Adrenal gland (tissue), 12 donors: Measurements from ENCODE around the gene PHC1. TPM values are rescaled to one million over a fixed set of nuclear protein-coding genes. Genes with fewer than 3 reads are reported as not detected.
A peak's percentile ranks its signal among the peaks of the same experiment; 100 is the strongest.
"Not testable (repeated sequence)": the region's sequence is repeated elsewhere in the genome, so short reads cannot be mapped to it uniquely, and the experiment has no call there.

Source experiments
- DNase-seq, 7 donors: peaks; one replicate each; pipeline ENCODE4 v3.0.0-alpha.2; 2019 to 2020
- H3K27ac ChIP-seq, 5 donors: fragments of 200-600 bp; sonication (generic) in 4 of 5; 1 replicate in 3 of 5; 2 replicates in 2 of 5; pipeline versions ENCODE4 v1.5.1 to v1.8.0; 2016 to 2020; ENCODE audit warnings: mild to moderate bottlenecking in 1 of 5
- H3K27me3 ChIP-seq: fragments of 200-600 bp; 2 replicates; pipeline ENCODE4 v1.8.0; 2021
- H3K36me3 ChIP-seq, 2 donors: fragments of 200-600 bp; replicated peaks in 1 of 2; 1 replicate in 1 of 2; 2 replicates in 1 of 2; pipeline versions ENCODE4 v1.5.1 to v1.8.0; 2018 to 2022
- H3K4me1 ChIP-seq, 2 donors: fragments of 200-600 bp; replicated peaks in 1 of 2; 1 replicate in 1 of 2; 2 replicates in 1 of 2; pipeline versions ENCODE4 v1.5.1 to v1.8.0; 2018 to 2021
- H3K4me3 ChIP-seq, 4 donors: fragments of 200-600 bp; sonication (generic) in 3 of 4; one replicate each; pipeline ENCODE4 v1.5.1; 2016 to 2018
- H3K9me3 ChIP-seq, 3 donors: fragments of 200-600 bp; sonication (generic) in 1 of 3; replicated peaks in 1 of 3; 1 replicate in 2 of 3; 2 replicates in 1 of 3; pipeline versions ENCODE4 v1.5.1 to v1.8.0; 2016 to 2021
- POLR2A ChIP-seq, 2 donors: fragments of 450-650 bp; IDR thresholded peaks; one replicate each; pipeline ENCODE4 v1.6.1; 2017; ENCODE audit warnings: antibody characterized with exemption in 2 of 2, mild to moderate bottlenecking in 2 of 2, moderate library complexity in 1 of 2
- WGBS, 4 donors: extraction: QIAGEN DNeasy Blood & Tissue Kit in 2 of 4; methylation state at CpG; one replicate each; pipeline versions ENCODE4 v1.1.5 to v1.1.7; 2013 to 2017; 5-methylcytosine and 5-hydroxymethylcytosine counted together
- intact Hi-C, 2 donors: fragments of 100-400 bp; cut with DNase I; formaldehyde crosslinking; loops; one replicate each; pipeline versions ENCODE4 v1.14.1 to v1.15.0; 2022 to 2023
- polyA plus RNA-seq, 3 donors: library from polyadenylated mRNA; stranded (reverse); fragments of 200-250 nt in 2 of 3; fragments of 350-450 nt in 1 of 3; fragmentation: Illumina TruSeq in 1 of 3; extraction: RNeasy Lipid Tissue Mini Kit (QIAGEN cat#74804) in 1 of 3; gene quantifications; one replicate each; pipeline ENCODE4 v1.2.3, GENCODE V29; 2013 to 2014
- total RNA-seq, 9 donors: library from RNA; depleted of rRNA in 4 of 9; stranded (reverse); fragments of >200 nt in 4 of 9; fragments of 120-200 nt in 1 of 9; fragmentation: NEBNext Ultra II Directional in 1 of 9; extraction: Animal tissue kit (Norgen Biotek cat#: 25700) in 1 of 9; gene quantifications; one replicate each; pipeline versions ENCODE4 v1.1.0 to v1.2.4, GENCODE V29; 2013 to 2023
- TF ChIP-seq, protein P1 (sequence below), 6 experiments: fragments of 450-650 bp in 4 of 6; fragments of 200-600 bp in 2 of 6; sonication (generic) in 1 of 6; IDR thresholded peaks; 1 replicate in 5 of 6; 2 replicates in 1 of 6; pipeline versions ENCODE4 v1.5.1 to v1.8.0; 2016 to 2021; ENCODE audit warnings: antibody characterized with exemption in 6 of 6, mild to moderate bottlenecking in 2 of 6, moderate library complexity in 1 of 6
- donor health status: healthy with polysubstance abuse.
- donor health status: Bipolar disorder and iron deficiency.
- donor health status: DM: yes; HTN: yes; CAD: no.
- donor health status: DM: no; HTN: no; CAD: no.
- donor health status: DM: no; HTN: no; CAD: no.
- donor health status: DM: yes; HTN: yes; CAD: no.

Gene PHC1
- total and polyA plus RNA-seq, 12 donors: 10.9 to 68.3 (median 26.5) TPM

DNA sequence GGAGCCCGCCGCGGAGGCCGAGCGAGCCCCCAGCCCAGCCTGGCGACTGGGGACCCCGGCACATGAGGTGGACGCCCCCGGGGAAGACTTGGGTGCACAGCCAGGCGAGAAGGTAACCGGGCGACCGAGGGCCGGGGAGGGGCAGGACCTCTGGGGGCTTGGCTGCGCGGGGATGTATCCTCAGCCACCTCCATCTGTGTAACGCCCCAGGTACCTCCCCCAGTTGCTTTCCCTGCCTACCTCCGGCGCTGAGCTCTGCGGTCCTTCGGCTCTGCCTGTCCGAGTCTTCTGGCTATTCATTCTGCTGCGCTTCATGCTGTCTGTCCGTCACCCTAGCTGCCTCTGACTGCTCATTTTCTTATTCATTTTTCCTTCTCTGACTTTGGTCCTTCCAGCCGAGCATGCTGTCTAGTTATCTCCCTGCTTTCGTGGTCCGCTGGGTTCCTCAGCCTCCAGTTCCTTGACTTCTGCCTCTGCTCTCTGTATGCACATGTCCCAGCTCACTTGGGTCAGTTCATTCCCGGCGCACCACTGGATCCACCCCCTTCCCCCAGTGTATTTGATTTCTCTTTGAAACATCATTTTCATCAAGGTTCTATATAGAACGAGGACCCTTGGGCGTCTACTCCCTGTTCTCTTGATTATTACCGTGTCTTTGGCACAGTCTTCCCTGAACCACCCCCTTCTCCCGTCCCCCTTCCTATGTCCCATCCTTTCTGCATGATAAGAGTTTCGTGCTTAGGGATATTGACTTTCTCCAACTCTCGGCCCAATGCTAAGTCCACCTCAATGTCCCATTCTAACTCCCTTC lies 612 bp downstream of the PHC1 start:
- Histone ChIP-seq H3K27ac (peak overlapping the region in 2 of 5 donors; percentile 85 to 88), H3K4me3 (peak overlapping the region in 2 of 4 donors; percentile 74 to 88), H3K9me3 (no peaks in the 10 kb centered on the region), H3K36me3 (no peaks in the 10 kb centered on the region), H3K27me3 (no peaks in the 10 kb centered on the region), H3K4me1 (peaks cover 5 to 23% of the 10 kb centered on the region in 2 donors)
- DNase-seq: peak; percentile 52 to 78 (median 58)
- WGBS, 4 donors: 1 to 3% (median 2%) methylated on average over 15 to 28 of the region's 35 CpGs
- intact Hi-C loops: no loop called here
- TF ChIP-seq, protein P1, sequence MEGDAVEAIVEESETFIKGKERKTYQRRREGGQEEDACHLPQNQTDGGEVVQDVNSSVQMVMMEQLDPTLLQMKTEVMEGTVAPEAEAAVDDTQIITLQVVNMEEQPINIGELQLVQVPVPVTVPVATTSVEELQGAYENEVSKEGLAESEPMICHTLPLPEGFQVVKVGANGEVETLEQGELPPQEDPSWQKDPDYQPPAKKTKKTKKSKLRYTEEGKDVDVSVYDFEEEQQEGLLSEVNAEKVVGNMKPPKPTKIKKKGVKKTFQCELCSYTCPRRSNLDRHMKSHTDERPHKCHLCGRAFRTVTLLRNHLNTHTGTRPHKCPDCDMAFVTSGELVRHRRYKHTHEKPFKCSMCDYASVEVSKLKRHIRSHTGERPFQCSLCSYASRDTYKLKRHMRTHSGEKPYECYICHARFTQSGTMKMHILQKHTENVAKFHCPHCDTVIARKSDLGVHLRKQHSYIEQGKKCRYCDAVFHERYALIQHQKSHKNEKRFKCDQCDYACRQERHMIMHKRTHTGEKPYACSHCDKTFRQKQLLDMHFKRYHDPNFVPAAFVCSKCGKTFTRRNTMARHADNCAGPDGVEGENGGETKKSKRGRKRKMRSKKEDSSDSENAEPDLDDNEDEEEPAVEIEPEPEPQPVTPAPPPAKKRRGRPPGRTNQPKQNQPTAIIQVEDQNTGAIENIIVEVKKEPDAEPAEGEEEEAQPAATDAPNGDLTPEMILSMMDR (IDR thresholded peaks at IDR 0.05): no peak
- TF ChIP-seq POLR2A (IDR thresholded peaks at IDR 0.05): no peak

DNA sequence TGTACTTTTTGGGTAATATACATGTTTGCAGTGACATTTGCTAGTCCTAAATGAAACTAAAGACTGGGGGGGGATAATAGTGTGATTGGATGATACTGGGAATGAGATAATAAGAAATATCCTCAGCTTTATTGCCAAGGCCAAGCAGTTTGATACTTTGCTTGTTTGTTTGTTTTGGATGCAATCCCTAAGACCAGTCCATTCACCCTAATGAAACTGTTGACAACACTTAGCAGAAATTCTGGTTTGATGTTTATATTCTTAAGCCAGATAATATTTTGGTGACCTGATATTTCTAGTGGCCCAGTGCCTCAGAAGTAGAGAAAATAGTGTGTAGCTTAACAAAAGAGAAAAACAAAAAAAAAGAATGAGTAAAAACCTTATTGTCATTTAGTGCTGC lies 1.8 kb downstream of the PHC1 start:
- H3K4me3 ChIP-seq: no peak overlapping the region
- no peaks in the 10 kb centered on the region for H3K27me3 ChIP-seq
- H3K9me3 ChIP-seq: no peaks in the 10 kb centered on the region
- intact Hi-C loops: no loop called here
- no peak overlapping the region for H3K27ac ChIP-seq
- H3K36me3 ChIP-seq: peaks cover 0 to 4% of the 10 kb centered on the region in 2 donors
- no peak for DNase-seq
- H3K4me1 ChIP-seq: peaks cover 5 to 23% of the 10 kb centered on the region in 2 donors
- no peak for TF ChIP-seq POLR2A (IDR thresholded peaks at IDR 0.05)
- TF ChIP-seq, protein P1 (IDR thresholded peaks at IDR 0.05): no peak

DNA sequence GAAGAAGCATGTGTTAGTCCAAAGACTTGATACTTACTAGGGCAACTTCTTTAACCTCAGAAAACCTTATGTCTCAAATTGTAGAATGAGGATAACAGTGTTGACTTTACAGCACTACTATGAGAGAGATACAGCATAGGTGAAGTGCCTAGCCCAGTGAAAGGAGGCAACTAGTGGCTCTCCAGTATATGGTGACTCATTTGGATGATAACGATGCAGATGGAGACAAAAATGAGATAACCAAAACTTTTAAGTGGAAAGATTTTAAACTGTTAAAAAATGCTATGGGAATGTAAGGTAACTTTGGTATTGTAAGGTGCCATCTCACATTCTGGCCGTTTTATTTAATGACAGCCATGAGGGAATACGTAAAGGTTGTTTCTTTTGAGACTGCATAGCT lies 2.7 kb downstream of the PHC1 start:
- no peak for DNase-seq
- TF ChIP-seq, protein P1 (IDR thresholded peaks at IDR 0.05): no peak
- no peak for TF ChIP-seq POLR2A (IDR thresholded peaks at IDR 0.05)
- H3K4me1 ChIP-seq: peaks cover 5 to 23% of the 10 kb centered on the region in 2 donors
- H3K27ac ChIP-seq: no peak overlapping the region
- no peak overlapping the region for H3K4me3 ChIP-seq
- H3K27me3 ChIP-seq: no peaks in the 10 kb centered on the region
- peaks cover 0 to 12% of the 10 kb centered on the region in 2 donors for H3K36me3 ChIP-seq
- H3K9me3 ChIP-seq: no peaks in the 10 kb centered on the region
- WGBS, 4 donors: 66 to 82% (median 74%) methylated on average over 3 of the region's 3 CpGs
- intact Hi-C loops: no loop called here

DNA sequence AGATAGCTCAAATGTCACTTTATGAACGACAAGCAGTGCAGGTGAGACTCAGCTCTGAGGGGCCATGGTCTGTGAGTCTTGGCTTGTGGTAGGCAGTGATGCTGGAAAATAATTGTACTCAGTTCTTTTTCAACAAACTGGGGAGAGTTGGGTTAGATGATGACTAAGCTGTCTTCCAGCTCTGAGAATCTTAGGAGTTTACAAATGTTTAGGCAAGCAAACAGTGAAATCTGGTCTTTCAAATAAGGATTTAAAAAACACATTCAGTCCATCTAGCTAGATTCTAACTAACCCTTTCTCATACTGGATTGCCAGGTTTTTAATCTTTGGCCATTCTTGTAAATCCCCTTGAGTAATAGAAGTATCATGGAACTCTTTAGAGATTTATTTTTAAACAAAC lies 3.4 kb downstream of the PHC1 start:
- DNase-seq: no peak
- Histone ChIP-seq H3K9me3 (no peaks in the 10 kb centered on the region), H3K27ac (no peak overlapping the region), H3K36me3 (peaks cover 0 to 19% of the 10 kb centered on the region in 2 donors), H3K4me3 (no peak overlapping the region), H3K4me1 (peaks cover 5 to 22% of the 10 kb centered on the region in 2 donors), H3K27me3 (no peaks in the 10 kb centered on the region)
- intact Hi-C loops: no loop called here
- 76 to 100% (median 83%) methylated on average over 1 of the region's 1 CpG for WGBS, 4 donors
- TF ChIP-seq POLR2A (IDR thresholded peaks at IDR 0.05): no peak
- TF ChIP-seq, protein P1 (IDR thresholded peaks at IDR 0.05): no peak

DNA sequence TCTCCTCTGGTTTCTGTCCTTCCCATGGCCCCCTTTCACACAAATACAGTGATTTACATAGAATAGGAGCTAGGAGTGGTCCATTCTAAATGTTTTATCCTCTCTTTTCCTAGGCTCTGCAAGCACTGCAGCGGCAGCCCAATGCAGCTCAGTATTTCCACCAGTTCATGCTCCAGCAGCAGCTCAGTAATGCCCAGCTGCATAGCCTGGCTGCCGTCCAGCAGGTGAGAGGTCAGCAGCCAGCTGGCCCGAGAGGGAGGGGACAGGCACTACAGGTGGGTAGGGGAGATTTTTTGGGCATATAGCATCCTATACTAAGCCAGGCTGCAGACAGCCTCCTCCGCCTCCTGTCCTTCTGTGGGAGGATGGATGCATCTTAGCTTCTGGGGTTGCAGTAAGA lies 5.3 kb downstream of the PHC1 start:
- intact Hi-C loops, H3K4me3 ChIP-seq, H3K27ac ChIP-seq, H3K9me3 ChIP-seq, H3K27me3 ChIP-seq, DNase-seq: not testable (repeated sequence)
- peaks cover 5 to 11% of the 10 kb centered on the region in 2 donors for H3K4me1 ChIP-seq
- 80 to 86% (median 84%) methylated on average over 4 of the region's 4 CpGs for WGBS, 4 donors
- peaks cover 0 to 23% of the 10 kb centered on the region in 2 donors for H3K36me3 ChIP-seq
